Measurements from ENCODE around the gene GCNA.
"Not testable (repeated sequence)": the region's sequence is repeated elsewhere in the genome, so short reads cannot be mapped to it uniquely, and the experiment has no call there.

GCNA gene

GRCh38 chrX:71659342-71659741 lies 81.1 kb downstream of the GCNA start:
- Histone ChIP-seq H3K27me3 (ENCODE audit: control insufficient read depth in 1 of 2, insufficient read depth in 2 of 2, low read length in 2 of 2) (no peaks in the 10 kb centered on the region), H3K4me1 (ENCODE audit: control insufficient read depth in 1 of 2, insufficient read depth in 2 of 2, low read length in 2 of 2) (no peaks in the 10 kb centered on the region), H3K36me3 (ENCODE audit: control insufficient read depth in 1 of 2, insufficient read depth in 2 of 2, low read length in 2 of 2) (no peaks in the 10 kb centered on the region), H3K9ac (ENCODE audit: low read depth in 1 of 2, low read length in 2 of 2) (no peak overlapping the region), H3K27ac (ENCODE audit: low read depth, low read length) (no peak overlapping the region), H3K9me3 (ENCODE audit: control insufficient read depth in 1 of 2, low read length in 2 of 2) (no peaks in the 10 kb centered on the region), H3K4me3 (ENCODE audit: low read depth in 1 of 2, low read length in 2 of 2) (no peak overlapping the region)

- Histone ChIP-seq H3K27me3 (ENCODE audit: control insufficient read depth in 1 of 2, insufficient read depth in 2 of 2, low read length in 2 of 2) (no peaks in the 10 kb centered on the region), H3K4me1 (ENCODE audit: control insufficient read depth in 1 of 2, insufficient read depth in 2 of 2, low read length in 2 of 2) (no peaks in the 10 kb centered on the region), H3K9ac (ENCODE audit: low read depth in 1 of 2, low read length in 2 of 2) (no peak overlapping the region), H3K9me3 (ENCODE audit: control insufficient read depth in 1 of 2, low read length in 2 of 2) (no peaks in the 10 kb centered on the region), H3K36me3 (ENCODE audit: control insufficient read depth in 1 of 2, insufficient read depth in 2 of 2, low read length in 2 of 2) (no peaks in the 10 kb centered on the region), H3K27ac (ENCODE audit: low read depth, low read length) (no peak overlapping the region), H3K4me3 (ENCODE audit: low read depth in 1 of 2, low read length in 2 of 2) (no peak overlapping the region)
These were observed 81.7 kb downstream of the GCNA start for GRCh38 chrX:71659959-71660358.

DNA sequence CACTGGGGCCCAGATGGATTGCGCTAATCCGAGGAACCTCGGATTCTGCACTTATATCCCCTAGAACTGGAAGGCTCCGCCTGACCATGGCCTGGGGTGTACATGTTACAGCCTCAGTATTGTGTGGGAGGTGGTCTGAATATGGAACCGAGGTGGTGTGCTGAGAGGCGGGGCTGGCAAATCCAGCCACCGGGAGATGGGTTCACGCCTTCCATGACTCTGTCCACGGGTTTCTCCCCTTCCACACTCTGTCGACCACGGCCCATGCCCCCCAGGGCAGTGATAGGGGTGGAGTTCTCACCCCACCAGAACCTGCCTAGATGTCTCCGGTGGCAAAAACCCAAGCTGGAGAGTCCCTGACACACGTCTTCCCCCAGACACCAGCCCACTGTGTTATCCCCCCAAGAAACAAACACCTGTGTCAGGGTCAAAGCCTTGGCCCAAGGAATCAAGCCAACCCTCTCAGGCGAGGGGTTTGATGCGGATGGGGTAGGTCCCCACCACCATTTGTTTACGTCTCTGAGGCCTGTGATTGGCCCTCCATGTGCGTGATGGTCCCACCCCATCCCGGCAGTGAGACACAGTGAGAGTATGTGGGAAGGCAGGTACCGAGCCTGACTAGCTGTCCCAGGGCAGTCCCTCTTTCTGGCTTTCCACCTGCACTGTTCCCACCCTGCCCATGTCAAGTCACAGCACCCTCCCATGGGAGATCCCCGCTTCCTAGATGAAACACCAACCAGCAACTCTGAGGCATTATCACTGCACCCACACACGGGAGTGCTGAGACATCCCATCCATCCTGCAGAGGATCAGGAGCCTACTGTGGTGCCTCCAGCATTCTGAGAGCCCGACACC lies 82.6 kb downstream of the GCNA start:
- Histone ChIP-seq H3K4me3 (ENCODE audit: low read depth in 1 of 2, low read length in 2 of 2) (no peak overlapping the region), H3K36me3 (ENCODE audit: control insufficient read depth in 1 of 2, insufficient read depth in 2 of 2, low read length in 2 of 2) (no peaks in the 10 kb centered on the region), H3K9me3 (ENCODE audit: control insufficient read depth in 1 of 2, low read length in 2 of 2) (no peaks in the 10 kb centered on the region), H3K9ac (ENCODE audit: low read depth in 1 of 2, low read length in 2 of 2) (no peak overlapping the region), H3K27me3 (ENCODE audit: control insufficient read depth in 1 of 2, insufficient read depth in 2 of 2, low read length in 2 of 2) (no peaks in the 10 kb centered on the region), H3K4me1 (ENCODE audit: control insufficient read depth in 1 of 2, insufficient read depth in 2 of 2, low read length in 2 of 2) (no peaks in the 10 kb centered on the region), H3K27ac (ENCODE audit: low read depth, low read length) (no peak overlapping the region)

DNA sequence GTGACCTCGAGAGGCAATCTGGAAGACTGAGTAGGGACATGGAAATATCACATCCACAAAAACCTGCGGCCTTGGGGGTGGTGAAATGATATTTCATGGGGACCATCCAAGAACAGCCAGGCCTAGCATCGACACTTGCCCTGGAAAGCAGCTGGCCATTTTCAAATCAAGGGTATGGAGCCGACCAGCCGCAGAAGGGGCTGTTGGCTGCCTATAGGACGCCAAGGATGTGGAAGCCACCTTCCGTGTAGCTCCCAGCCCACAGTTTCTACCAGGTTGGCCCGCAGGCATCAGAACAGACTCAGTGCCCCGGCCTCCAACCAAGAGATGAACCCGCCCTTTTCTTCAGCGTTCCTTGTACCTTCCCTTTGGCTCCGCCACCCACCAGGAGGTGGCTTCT lies 83.7 kb downstream of the GCNA start:
- no peak overlapping the region for H3K9ac ChIP-seq (ENCODE audit: low read depth in 1 of 2, low read length in 2 of 2)
- H3K9me3 ChIP-seq (ENCODE audit: control insufficient read depth in 1 of 2, low read length in 2 of 2), result no peaks in the 10 kb centered on the region
- no peak overlapping the region for H3K4me3 ChIP-seq (ENCODE audit: low read depth in 1 of 2, low read length in 2 of 2)
- H3K36me3 ChIP-seq (ENCODE audit: control insufficient read depth in 1 of 2, insufficient read depth in 2 of 2, low read length in 2 of 2), result no peaks in the 10 kb centered on the region
- no peaks in the 10 kb centered on the region for H3K4me1 ChIP-seq (ENCODE audit: control insufficient read depth in 1 of 2, insufficient read depth in 2 of 2, low read length in 2 of 2)
- H3K27me3 ChIP-seq (ENCODE audit: control insufficient read depth in 1 of 2, insufficient read depth in 2 of 2, low read length in 2 of 2), result no peaks in the 10 kb centered on the region
- H3K27ac ChIP-seq (ENCODE audit: low read depth, low read length), result no peak overlapping the region

DNA sequence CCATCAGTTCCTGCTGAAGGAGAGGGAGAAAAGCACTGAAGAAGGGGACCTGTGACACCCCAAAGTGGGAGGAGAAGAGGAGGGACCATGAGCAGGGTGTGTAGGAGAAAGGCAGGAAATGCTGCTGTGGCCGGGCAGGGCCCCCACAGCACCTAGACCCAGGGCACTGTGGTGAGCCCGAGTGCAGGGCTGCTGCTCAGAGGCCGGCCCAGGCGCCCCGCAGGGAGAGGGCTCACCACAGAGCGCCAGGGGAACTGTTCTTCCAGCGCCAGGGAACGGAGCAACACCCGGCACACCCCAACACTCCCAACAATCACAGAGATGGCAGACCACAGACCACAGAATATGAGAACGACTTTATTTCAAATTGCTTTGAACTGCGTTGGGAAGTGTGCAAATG lies 84.4 kb downstream of the GCNA start:
- H3K27ac ChIP-seq (ENCODE audit: low read depth, low read length); H3K36me3 ChIP-seq (ENCODE audit: control insufficient read depth in 1 of 2, insufficient read depth in 2 of 2, low read length in 2 of 2); H3K9ac ChIP-seq (ENCODE audit: low read depth in 1 of 2, low read length in 2 of 2); H3K9me3 ChIP-seq (ENCODE audit: control insufficient read depth in 1 of 2, low read length in 2 of 2); H3K4me3 ChIP-seq (ENCODE audit: low read depth in 1 of 2, low read length in 2 of 2); H3K27me3 ChIP-seq (ENCODE audit: control insufficient read depth in 1 of 2, insufficient read depth in 2 of 2, low read length in 2 of 2); H3K4me1 ChIP-seq (ENCODE audit: control insufficient read depth in 1 of 2, insufficient read depth in 2 of 2, low read length in 2 of 2): not testable (repeated sequence)
